Upper lobe of left lung (tissue), 4 donors: ENCODE data around the gene CALHM5.

ENCODE experiments used
- POLR2AphosphoS5 ChIP-seq, 2 donors: sonication (generic); formaldehyde crosslinking; IDR thresholded peaks; one replicate each; pipeline ENCODE4 v1.5.1; 2017; ENCODE audit warnings: antibody characterized with exemption in 2 of 2
- TF ChIP-seq, protein P1 (sequence below), 6 experiments: fragments of 450-650 bp in 4 of 6; fragments of 200-600 bp in 2 of 6; sonication (generic) in 2 of 6; IDR thresholded peaks; one replicate each; pipeline ENCODE4 v1.5.1; 2016 to 2019; ENCODE audit warnings: antibody characterized with exemption in 6 of 6

DNA sequence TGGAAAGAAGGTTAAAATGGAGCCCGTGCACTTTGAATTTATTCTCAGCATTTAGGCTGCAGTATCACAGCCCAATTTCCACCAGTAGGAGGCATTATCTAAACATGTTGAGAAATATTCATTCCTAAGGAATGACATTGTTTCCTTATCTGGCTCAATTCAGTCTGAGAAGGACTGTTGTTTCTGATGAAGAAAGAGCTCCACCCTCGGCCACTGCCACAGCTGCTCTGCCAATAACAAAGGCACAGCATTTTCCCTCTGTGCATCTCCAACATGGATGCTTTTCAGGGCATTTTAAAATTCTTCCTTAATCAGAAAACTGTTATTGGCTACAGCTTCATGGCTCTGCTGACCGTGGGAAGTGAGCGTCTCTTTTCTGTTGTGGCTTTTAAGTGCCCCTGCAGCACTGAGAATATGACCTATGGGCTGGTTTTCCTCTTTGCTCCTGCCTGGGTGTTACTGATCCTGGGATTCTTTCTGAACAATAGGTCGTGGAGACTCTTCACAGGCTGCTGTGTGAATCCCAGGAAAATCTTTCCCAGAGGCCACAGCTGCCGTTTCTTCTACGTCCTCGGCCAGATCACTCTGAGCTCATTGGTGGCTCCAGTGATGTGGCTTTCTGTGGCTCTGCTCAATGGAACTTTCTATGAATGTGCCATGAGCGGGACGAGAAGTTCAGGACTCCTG lies at the start of gene CALHM5:
- TF ChIP-seq, protein P1, sequence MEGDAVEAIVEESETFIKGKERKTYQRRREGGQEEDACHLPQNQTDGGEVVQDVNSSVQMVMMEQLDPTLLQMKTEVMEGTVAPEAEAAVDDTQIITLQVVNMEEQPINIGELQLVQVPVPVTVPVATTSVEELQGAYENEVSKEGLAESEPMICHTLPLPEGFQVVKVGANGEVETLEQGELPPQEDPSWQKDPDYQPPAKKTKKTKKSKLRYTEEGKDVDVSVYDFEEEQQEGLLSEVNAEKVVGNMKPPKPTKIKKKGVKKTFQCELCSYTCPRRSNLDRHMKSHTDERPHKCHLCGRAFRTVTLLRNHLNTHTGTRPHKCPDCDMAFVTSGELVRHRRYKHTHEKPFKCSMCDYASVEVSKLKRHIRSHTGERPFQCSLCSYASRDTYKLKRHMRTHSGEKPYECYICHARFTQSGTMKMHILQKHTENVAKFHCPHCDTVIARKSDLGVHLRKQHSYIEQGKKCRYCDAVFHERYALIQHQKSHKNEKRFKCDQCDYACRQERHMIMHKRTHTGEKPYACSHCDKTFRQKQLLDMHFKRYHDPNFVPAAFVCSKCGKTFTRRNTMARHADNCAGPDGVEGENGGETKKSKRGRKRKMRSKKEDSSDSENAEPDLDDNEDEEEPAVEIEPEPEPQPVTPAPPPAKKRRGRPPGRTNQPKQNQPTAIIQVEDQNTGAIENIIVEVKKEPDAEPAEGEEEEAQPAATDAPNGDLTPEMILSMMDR (IDR thresholded peaks at IDR 0.05): peak; percentile 60 to 76 (median 73)
- TF ChIP-seq POLR2AphosphoS5 (IDR thresholded peaks at IDR 0.05): peak; percentile 33 to 50
